Ovary (tissue), 3 donors: ENCODE results near the gene MZT2A.
"Not testable (repeated sequence)": the region's sequence is repeated elsewhere in the genome, so short reads cannot be mapped to it uniquely, and the experiment has no call there.

Experiments used
- EP300 ChIP-seq: sonication (generic); formaldehyde crosslinking; IDR thresholded peaks from one replicate; pipeline ENCODE4 v1.6.1; 2017; ENCODE audit warnings: antibody characterized with exemption
- POLR2A ChIP-seq: fragments of 450-650 bp; IDR thresholded peaks from one replicate; pipeline ENCODE4 v1.6.1; 2017; ENCODE audit warnings: antibody characterized with exemption, mild to moderate bottlenecking, moderate library complexity
- TF ChIP-seq, protein P1 (sequence below), 3 donors: fragments of 450-650 bp in 2 of 3; fragments of 200-600 bp in 1 of 3; IDR thresholded peaks; one replicate each; pipeline versions ENCODE4 v1.5.1 to v1.8.0; 2016 to 2022; ENCODE audit warnings: antibody characterized with exemption in 3 of 3, mild to moderate bottlenecking in 1 of 3
- donor health status: DM: no; HTN: no; CAD: no.

DNA sequence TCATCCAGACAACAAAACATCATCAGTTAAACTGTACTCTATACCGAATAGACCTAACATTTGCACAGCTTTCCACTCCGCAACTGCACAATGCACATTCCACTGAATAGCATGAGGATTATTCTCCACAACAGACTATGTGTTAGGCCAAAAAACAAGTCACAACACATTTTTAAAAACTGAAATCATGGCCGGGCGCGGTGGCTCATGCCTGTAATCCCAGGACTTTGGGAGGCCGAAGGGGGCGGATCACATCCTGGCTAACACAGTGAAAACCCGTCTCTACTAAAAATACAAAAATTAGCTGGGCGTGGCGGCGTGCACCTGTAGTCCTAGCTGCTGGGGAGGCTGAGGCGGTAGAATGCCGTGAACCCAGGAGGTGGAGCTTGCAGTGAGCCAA, 46.7 kb upstream of the MZT2A start:
- TF ChIP-seq, protein P1, sequence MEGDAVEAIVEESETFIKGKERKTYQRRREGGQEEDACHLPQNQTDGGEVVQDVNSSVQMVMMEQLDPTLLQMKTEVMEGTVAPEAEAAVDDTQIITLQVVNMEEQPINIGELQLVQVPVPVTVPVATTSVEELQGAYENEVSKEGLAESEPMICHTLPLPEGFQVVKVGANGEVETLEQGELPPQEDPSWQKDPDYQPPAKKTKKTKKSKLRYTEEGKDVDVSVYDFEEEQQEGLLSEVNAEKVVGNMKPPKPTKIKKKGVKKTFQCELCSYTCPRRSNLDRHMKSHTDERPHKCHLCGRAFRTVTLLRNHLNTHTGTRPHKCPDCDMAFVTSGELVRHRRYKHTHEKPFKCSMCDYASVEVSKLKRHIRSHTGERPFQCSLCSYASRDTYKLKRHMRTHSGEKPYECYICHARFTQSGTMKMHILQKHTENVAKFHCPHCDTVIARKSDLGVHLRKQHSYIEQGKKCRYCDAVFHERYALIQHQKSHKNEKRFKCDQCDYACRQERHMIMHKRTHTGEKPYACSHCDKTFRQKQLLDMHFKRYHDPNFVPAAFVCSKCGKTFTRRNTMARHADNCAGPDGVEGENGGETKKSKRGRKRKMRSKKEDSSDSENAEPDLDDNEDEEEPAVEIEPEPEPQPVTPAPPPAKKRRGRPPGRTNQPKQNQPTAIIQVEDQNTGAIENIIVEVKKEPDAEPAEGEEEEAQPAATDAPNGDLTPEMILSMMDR (IDR thresholded peaks at IDR 0.05): not testable (repeated sequence)
- TF ChIP-seq POLR2A, EP300: not testable (repeated sequence)
